Measurements from ENCODE around the gene MPHOSPH10. TPM values are rescaled to one million over a fixed set of nuclear protein-coding genes. Genes with fewer than 3 reads are reported as not detected.
A peak's percentile ranks its signal among the peaks of the same experiment; 100 is the strongest.

The MPHOSPH10 gene
- total and polyA plus RNA-seq, 2 of the 13 experiments (the other 11 are each of a cell fraction or from before 2014, with no cell fraction given) = 37.8 to 137 TPM

DNA sequence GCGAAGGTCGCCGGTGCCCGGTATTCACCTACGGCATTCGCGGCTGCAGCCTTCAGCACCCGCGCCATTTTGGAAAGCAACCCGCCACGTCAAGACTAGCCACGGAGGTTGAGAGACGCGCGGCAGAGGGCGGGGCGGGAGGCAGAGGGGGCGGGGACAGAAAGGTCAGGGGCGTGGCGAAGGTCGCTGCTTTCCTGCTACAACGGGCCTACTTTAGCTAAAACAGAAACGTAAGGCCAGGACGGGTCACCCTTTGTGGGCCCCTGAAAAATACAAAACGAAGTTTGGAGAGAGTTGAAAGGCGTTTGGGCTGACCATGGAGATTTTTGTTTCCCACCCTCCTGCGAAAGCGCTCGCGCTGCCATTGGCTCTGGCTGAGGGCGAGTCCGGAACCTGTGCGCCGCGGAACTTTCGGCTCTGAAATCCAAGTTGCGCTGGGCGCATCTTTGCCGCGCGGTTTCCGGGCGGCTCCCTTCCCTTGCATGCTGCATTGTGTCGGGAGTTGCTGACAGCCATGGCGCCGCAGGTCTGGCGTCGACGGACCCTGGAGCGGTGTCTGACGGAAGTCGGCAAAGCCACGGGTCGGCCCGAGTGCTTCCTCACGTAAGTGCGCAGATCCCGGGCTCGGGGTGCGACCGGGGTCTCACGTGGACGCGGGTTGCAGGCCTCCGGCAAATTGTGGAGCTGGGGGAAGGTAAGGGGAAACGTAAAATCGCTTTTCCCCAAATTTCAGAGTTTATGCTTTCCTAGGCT is at the start of gene MPHOSPH10, which contains the start of gene MCEE (continued):
- TF ChIP-seq, protein P1, sequence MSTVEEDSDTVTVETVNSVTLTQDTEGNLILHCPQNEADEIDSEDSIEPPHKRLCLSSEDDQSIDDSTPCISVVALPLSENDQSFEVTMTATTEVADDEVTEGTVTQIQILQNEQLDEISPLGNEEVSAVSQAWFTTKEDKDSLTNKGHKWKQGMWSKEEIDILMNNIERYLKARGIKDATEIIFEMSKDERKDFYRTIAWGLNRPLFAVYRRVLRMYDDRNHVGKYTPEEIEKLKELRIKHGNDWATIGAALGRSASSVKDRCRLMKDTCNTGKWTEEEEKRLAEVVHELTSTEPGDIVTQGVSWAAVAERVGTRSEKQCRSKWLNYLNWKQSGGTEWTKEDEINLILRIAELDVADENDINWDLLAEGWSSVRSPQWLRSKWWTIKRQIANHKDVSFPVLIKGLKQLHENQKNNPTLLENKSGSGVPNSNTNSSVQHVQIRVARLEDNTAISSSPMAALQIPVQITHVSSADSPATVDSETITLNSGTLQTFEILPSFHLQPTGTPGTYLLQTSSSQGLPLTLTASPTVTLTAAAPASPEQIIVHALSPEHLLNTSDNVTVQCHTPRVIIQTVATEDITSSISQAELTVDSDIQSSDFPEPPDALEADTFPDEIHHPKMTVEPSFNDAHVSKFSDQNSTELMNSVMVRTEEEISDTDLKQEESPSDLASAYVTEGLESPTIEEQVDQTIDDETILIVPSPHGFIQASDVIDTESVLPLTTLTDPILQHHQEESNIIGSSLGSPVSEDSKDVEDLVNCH (CRISPR knock-in tag; IDR thresholded peaks at IDR 0.05) = no peak
- no peak for TF ChIP-seq ZNF775 (CRISPR knock-in tag; IDR thresholded peaks at IDR 0.05; ENCODE audit: borderline replicate concordance)
- TF ChIP-seq, protein P2, sequence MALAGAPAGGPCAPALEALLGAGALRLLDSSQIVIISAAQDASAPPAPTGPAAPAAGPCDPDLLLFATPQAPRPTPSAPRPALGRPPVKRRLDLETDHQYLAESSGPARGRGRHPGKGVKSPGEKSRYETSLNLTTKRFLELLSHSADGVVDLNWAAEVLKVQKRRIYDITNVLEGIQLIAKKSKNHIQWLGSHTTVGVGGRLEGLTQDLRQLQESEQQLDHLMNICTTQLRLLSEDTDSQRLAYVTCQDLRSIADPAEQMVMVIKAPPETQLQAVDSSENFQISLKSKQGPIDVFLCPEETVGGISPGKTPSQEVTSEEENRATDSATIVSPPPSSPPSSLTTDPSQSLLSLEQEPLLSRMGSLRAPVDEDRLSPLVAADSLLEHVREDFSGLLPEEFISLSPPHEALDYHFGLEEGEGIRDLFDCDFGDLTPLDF (CRISPR knock-in tag; IDR thresholded peaks at IDR 0.05) = no peak; the same call in 1 of the 2 replicates
- peak; percentile 96 for TF ChIP-seq ZFYVE20 (CRISPR knock-in tag; IDR thresholded peaks at IDR 0.05; ENCODE audit: borderline replicate concordance, low read depth)
- peak; percentile 64 for TF ChIP-seq TOPORS (CRISPR knock-in tag; IDR thresholded peaks at IDR 0.05)
- peak; percentile 88 for TF ChIP-seq ZNF224 (CRISPR knock-in tag; IDR thresholded peaks at IDR 0.05)
- TF ChIP-seq TRIM24 (CRISPR knock-in tag; IDR thresholded peaks at IDR 0.05) = no peak
- no peak for TF ChIP-seq ZNF7 (CRISPR knock-in tag; IDR thresholded peaks at IDR 0.05)
- TF ChIP-seq POLR2AphosphoS5 (IDR thresholded peaks at IDR 0.05; ENCODE audit: low read depth, low read length) = peak; percentile 82
- peak; percentile 96 for TF ChIP-seq ZNF747 (CRISPR knock-in tag; IDR thresholded peaks at IDR 0.05; ENCODE audit: borderline replicate concordance)
- peak; percentile 86 for TF ChIP-seq HDAC2 (CRISPR knock-in tag; IDR thresholded peaks at IDR 0.05)
- TF ChIP-seq ZSCAN9 (CRISPR knock-in tag; IDR thresholded peaks at IDR 0.05; ENCODE audit: borderline replicate concordance) = peak; percentile 88
- TF ChIP-seq ATRX (CRISPR knock-in tag; IDR thresholded peaks at IDR 0.05; ENCODE audit: borderline replicate concordance) = no peak
- TF ChIP-seq RORA (CRISPR knock-in tag; IDR thresholded peaks at IDR 0.05) = no peak
- TF ChIP-seq, protein P3, sequence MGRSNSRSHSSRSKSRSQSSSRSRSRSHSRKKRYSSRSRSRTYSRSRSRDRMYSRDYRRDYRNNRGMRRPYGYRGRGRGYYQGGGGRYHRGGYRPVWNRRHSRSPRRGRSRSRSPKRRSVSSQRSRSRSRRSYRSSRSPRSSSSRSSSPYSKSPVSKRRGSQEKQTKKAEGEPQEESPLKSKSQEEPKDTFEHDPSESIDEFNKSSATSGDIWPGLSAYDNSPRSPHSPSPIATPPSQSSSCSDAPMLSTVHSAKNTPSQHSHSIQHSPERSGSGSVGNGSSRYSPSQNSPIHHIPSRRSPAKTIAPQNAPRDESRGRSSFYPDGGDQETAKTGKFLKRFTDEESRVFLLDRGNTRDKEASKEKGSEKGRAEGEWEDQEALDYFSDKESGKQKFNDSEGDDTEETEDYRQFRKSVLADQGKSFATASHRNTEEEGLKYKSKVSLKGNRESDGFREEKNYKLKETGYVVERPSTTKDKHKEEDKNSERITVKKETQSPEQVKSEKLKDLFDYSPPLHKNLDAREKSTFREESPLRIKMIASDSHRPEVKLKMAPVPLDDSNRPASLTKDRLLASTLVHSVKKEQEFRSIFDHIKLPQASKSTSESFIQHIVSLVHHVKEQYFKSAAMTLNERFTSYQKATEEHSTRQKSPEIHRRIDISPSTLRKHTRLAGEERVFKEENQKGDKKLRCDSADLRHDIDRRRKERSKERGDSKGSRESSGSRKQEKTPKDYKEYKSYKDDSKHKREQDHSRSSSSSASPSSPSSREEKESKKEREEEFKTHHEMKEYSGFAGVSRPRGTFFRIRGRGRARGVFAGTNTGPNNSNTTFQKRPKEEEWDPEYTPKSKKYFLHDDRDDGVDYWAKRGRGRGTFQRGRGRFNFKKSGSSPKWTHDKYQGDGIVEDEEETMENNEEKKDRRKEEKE (IDR thresholded peaks at IDR 0.05) = no peak
- TF ChIP-seq NFIB (CRISPR knock-in tag; IDR thresholded peaks at IDR 0.05; ENCODE audit: borderline replicate concordance) = no peak
- TF ChIP-seq, protein P4, sequence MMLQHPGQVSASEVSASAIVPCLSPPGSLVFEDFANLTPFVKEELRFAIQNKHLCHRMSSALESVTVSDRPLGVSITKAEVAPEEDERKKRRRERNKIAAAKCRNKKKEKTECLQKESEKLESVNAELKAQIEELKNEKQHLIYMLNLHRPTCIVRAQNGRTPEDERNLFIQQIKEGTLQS (CRISPR knock-in tag; IDR thresholded peaks at IDR 0.05) = 0 out of 2 replicates have a peak, but pooled peaks have one; percentile 46
- no peak for TF ChIP-seq PRPF4 (IDR thresholded peaks at IDR 0.05; ENCODE audit: low read depth, low read length, poor library complexity, severe bottlenecking)
- peak; percentile 54; the same call in 1 of the 2 replicates for TF ChIP-seq ZNF616 (CRISPR knock-in tag; IDR thresholded peaks at IDR 0.05; ENCODE audit: low read depth)
- TF ChIP-seq ZBTB38 (CRISPR knock-in tag; IDR thresholded peaks at IDR 0.05) = peak; percentile 94; the same call in 1 of the 2 replicates
- peak; percentile 91 for TF ChIP-seq ZNF335 (CRISPR knock-in tag; IDR thresholded peaks at IDR 0.05)
- peak; percentile 97 for TF ChIP-seq SRY (CRISPR knock-in tag; IDR thresholded peaks at IDR 0.05)
- peak; percentile 85; the same call in 1 of the 2 replicates for TF ChIP-seq ZNF670 (CRISPR knock-in tag; IDR thresholded peaks at IDR 0.05; ENCODE audit: borderline replicate concordance)
- peak; percentile 63 for TF ChIP-seq ZIK1 (CRISPR knock-in tag; IDR thresholded peaks at IDR 0.05; ENCODE audit: borderline replicate concordance, low read depth)
